ENCODE measurements around the gene TMEM272.
"Not testable (repeated sequence)": the region's sequence is repeated elsewhere in the genome, so short reads cannot be mapped to it uniquely, and the experiment has no call there.

TMEM272 gene

DNA sequence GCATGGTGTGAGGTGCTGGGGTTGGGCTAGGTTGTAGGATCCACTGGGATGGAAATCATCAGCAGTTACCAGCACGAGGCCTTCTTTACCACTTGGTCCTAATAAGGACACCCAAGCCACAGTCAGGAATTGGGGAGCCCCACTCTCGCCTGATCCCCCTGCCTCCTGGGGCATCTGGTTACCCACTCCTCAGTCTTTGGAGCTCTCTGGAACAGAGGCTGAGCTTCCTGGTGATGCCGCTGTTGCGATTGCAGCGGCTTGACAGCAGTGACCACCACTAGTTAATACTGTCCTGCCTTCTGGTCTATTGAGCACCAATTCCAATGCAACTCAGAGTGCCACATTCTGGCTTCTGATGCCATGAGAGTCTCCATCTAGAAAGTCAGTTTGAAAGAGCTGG is 13.5 kb downstream of the TMEM272 start:
- no peak overlapping the region for H3K27ac ChIP-seq
- TF ChIP-seq ZFX (IDR thresholded peaks at IDR 0.05; ENCODE audit: borderline replicate concordance) = no peak
- TF ChIP-seq, protein P1, sequence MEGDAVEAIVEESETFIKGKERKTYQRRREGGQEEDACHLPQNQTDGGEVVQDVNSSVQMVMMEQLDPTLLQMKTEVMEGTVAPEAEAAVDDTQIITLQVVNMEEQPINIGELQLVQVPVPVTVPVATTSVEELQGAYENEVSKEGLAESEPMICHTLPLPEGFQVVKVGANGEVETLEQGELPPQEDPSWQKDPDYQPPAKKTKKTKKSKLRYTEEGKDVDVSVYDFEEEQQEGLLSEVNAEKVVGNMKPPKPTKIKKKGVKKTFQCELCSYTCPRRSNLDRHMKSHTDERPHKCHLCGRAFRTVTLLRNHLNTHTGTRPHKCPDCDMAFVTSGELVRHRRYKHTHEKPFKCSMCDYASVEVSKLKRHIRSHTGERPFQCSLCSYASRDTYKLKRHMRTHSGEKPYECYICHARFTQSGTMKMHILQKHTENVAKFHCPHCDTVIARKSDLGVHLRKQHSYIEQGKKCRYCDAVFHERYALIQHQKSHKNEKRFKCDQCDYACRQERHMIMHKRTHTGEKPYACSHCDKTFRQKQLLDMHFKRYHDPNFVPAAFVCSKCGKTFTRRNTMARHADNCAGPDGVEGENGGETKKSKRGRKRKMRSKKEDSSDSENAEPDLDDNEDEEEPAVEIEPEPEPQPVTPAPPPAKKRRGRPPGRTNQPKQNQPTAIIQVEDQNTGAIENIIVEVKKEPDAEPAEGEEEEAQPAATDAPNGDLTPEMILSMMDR (IDR thresholded peaks at IDR 0.05) = no peak

DNA sequence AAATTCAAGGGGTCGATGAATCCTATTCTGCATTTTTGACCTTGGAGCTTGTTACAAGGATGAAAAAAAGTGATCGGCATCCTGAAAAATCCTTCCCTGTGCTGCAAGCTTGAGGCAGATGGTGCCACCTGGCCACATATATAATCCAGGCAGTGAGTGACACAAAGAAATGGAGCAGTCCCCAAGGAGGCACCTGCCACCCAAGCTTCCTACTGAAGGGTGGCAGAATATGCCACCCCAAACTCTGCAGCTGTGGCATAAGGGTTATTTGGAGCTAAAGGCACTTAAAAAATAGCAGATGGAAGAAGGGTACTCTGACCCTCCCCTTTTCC is 15.4 kb downstream of the TMEM272 start:
- no peak overlapping the region for H3K27ac ChIP-seq

DNA sequence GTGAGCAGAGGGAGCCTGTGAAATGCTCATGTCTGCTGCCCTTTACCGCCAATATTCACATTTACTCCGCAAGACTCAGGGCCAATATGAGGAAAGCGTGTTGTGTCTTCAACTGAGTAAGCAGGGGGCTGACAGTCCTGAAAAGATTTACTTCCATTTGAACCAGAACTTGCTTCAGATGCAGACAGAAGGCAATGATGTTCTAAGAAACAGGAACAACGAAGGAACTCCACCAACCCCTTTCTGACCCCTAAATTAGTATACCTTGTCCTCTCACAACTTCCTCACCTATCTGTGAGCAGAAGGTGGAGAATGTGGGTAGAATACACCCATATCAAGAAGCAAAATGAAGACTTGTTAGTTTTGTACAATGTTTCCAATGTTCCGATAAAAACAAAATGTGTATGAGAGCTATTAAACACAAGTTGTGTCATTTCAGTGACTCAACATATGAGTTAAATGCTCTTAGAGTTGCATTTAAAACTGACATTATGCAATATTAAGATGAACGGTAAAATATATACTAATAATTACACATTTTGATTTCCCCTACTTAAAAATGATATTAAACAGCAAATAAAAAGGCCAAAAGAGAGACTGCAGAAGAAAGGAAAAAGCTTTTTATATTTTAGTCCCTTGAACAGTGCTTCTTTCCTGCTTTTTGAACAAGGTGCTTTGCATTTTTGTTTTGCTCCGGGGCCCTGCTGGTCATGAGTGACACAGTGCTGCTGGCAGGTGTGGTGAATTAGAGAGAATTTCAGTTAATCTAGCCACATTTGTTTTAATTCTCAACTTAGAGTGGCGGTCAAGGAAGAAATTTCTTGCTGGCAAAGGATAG is 16.0 kb downstream of the TMEM272 start:
- TF ChIP-seq, protein P1 (IDR thresholded peaks at IDR 0.05) = no peak
- TF ChIP-seq ZFX (IDR thresholded peaks at IDR 0.05; ENCODE audit: borderline replicate concordance) = no peak
- H3K27ac ChIP-seq = no peak overlapping the region

More for the DNA sequence above, 15.4 kb downstream of the TMEM272 start:
- TF ChIP-seq, protein P1 (IDR thresholded peaks at IDR 0.05) = no peak
- no peak for TF ChIP-seq ZFX (IDR thresholded peaks at IDR 0.05; ENCODE audit: borderline replicate concordance)

DNA sequence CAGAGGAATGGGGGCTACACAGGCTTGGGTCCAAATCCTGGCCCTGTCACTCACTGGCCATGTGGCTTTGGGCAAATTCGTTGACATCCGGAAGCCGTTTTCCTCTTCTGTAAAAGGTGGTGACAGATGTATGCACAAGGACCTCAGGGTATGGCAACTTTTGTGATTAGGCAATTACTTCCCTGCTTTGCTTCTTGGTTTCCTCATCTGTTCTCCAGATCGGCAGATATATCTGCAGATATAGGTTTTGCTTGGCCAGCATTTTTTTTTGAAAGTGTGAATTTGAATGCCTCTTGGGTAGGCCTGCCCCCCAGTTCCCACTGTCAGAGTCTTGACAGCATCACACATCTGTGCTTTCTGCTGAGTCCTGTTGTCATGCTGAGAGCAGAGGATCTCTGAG is 17.7 kb downstream of the TMEM272 start:
- no peak for TF ChIP-seq ZFX (IDR thresholded peaks at IDR 0.05; ENCODE audit: borderline replicate concordance)
- TF ChIP-seq, protein P1 (IDR thresholded peaks at IDR 0.05) = no peak
- H3K27ac ChIP-seq = no peak overlapping the region

DNA sequence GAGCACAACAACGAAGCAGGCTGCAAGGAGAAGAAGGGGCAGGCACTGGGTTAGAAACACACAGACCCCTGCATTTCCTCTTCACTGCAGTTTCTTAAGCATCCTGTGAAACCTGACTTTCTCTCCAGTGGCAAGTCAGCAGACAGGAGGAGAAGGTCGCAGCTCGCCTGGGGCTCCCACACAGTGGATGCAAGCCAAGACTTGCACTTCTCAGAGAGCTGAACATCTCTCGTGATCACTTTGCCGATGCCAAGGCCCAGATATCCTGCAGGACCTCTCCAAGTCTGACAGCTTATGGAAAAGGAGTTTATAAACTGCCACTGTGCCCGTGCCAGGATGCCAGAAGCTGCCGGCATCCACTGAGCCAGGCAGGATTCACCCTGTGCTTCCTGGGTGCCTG is 18.4 kb downstream of the TMEM272 start:
- TF ChIP-seq ZFX (IDR thresholded peaks at IDR 0.05; ENCODE audit: borderline replicate concordance) = no peak
- TF ChIP-seq, protein P1 (IDR thresholded peaks at IDR 0.05) = no peak
- H3K27ac ChIP-seq = no peak overlapping the region

DNA sequence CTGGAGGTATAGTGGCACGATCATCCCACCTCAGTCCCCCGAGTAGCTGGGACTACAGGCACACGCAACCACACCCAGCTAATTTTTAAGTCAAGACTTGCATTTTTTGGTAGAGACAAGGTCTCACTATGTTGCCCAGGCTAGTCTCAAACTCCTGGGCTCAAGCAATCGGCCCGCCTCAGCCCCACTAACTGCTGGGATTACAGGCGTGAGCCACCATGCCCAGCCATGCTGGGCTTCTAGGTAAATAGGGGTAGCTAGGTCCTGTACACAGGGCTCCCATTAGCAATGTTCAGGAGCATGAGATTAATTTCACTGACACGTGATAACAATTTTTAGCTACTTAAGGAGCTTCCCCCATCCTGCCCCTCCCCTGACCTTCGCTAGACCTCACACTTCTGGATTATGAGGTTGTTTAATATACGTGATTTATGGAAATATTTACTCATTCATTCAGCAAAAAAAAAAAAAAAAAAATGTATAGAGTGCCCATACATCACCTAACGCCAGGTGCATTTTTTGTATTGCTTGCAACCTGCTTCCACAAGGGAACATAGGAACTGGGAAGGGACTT is 19.2 kb downstream of the TMEM272 start:
- H3K27ac ChIP-seq = no peak overlapping the region
- TF ChIP-seq, protein P1 (IDR thresholded peaks at IDR 0.05) = no peak
- no peak for TF ChIP-seq ZFX (IDR thresholded peaks at IDR 0.05; ENCODE audit: borderline replicate concordance)

DNA sequence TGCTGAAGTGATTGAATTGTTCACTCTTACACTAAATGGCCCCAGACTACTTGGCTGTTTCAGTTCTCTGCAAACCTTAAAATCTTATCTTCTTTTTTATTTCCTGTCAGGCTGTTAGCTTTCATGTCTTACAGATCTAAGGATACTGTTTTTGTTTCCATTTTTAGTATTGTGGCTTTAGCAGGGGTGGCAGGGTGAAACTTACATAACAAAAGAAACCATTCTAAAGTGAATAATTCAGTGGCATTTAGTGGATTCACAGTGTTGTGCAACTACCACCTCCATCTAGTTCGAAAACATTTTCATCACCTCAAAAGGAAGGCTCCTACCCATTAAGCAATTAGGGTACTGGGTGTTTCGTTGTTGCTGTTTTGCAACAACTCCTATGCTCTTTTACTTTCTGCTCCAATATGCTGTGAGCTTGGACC is 19.8 kb downstream of the TMEM272 start:
- no peak overlapping the region for H3K27ac ChIP-seq
- TF ChIP-seq, protein P1 (IDR thresholded peaks at IDR 0.05) = no peak
- no peak for TF ChIP-seq ZFX (IDR thresholded peaks at IDR 0.05; ENCODE audit: borderline replicate concordance)

DNA sequence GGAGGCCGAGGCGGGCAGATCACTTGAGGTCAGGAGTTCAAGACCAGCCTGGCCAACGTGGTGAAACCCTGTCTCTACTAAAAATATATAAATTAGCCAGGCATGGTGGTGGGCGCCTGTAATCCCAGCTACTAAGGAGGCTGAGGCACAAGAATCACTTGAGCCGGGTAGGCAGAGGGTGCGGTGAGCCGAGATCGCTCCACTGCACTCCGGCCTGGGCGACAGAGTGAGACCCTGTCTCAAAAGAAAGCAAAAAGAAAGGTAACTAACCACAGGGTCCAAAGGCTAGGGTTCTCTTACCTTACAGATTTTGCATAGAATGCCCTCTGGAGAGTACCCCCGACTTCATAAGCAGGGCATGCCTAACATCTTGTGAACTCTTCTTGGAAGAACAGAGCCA is 20.3 kb downstream of the TMEM272 start:
- not testable (repeated sequence) for H3K27ac ChIP-seq
